HG03139 (cell line): ENCODE measurements around the gene C12orf43.
"Not testable (repeated sequence)": the region's sequence is repeated elsewhere in the genome, so short reads cannot be mapped to it uniquely, and the experiment has no call there.

Experiments used
- ATAC-seq: cut with Tn5 transposase; IDR thresholded peaks from one replicate; pipeline ENCODE4 v1.9.1; 2021; ENCODE audit not compliant: unreplicated experiment

Gene C12orf43, protein sequence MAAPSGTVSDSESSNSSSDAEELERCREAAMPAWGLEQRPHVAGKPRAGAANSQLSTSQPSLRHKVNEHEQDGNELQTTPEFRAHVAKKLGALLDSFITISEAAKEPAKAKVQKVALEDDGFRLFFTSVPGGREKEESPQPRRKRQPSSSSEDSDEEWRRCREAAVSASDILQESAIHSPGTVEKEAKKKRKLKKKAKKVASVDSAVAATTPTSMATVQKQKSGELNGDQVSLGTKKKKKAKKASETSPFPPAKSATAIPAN

DNA sequence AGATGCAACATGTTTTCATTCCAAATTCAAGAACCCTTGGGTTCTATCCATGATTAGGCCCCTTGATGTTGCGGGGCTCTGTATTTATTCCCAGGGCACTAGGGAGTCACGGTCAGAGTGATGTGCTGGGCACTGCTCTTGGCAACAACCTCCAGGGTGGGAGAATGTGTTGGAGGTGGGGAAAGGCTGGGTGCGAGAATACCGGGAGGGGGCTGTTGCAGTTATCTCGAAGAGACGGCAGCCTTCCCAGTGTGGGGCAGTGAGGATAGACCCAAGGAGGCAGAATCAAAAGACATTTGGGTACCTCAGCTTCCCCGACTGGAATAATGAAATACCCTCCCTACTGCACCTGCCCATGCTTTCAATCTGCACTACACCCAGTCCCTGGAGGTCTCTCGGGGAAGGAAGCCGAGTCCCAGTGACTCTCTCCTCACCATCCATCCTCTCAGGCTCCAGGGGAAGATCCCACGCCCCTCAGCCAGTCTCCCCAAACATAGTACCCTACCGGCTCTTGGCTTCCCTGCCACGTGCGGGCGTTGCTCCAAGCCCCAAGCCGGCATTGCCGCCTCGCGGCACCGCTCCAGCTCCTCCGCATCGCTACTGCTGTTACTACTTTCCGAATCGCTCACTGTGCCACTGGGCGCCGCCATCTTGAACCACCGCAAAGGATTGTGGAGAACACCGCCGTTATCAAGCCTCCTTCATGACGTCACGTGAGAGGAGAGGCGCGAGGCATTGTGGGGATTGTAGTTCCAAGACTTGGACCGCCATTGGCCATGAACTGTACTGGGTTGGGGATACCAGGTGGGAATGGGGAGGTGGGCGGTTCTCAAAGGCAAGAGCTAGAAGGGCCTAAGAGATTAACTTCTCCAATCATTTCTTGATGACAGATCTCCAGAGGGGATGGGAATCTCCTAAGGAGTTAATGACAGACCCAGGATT, at the start of gene C12orf43:
TSS of gene C12orf43 (minus strand) at position 663 of the 942 bp plus-strand sequence. CDS start at position 650, 13 bp downstream.
- peak; percentile 96 for ATAC-seq

DNA sequence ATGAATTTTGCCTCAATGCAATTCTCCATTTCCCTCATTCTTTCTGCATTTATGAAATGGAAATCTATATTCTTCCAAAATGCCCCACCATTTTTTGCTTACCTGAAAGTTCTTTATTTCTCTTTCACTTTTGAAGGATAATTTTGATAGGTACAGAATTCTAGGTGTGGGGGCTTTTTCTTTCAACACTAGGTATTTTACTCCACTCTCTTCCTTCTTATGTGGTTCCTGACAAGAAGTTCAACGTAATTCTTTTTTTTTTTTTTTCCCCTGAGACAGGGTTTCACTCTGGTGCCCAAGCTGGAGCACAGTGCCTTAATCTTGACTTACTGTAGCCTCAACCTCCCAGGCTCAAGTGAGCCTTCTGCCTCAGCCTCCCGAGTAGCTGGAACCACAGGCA, 49.1 kb upstream of the C12orf43 start:
- ATAC-seq = no peak

DNA sequence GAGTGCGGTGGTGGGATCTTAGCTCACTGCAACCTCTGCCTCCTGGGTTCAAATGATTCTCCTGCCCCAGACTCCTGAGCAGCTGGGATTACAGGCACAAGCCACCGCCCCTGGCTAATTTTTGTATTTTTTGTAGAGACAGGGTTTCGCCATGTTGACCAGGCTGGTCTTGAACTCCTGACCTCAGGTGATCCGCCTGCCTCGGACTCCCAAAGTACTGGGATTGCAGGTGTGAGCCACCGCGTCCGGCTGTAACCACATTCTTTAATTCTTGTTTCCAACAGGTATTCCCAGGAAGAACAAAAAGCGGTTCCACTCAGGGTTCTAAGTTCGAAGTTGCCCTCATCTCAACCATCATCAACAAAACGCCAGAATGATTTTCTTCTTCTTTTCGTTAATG, 48.3 kb upstream of the C12orf43 start:
- not testable (repeated sequence) for ATAC-seq

DNA sequence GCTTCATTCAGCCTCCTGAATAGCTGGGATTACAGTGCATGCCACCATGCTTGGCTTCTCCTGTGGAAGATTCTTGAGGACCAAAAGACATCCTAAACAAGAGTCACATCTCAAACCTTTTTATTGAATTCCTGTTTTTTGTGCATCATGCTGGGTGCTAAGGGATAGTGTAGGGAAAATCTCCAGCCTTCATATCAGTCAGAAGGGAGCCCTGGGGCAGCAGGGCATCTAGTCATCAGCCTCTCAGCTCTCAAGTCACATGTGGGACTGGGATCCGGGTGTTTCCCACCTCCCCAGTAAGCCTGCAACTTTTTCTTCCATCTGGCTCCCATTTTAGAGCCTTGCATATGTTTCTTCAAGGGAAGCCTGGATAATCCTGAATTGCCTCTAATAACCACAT, 47.8 kb upstream of the C12orf43 start:
- ATAC-seq = no peak

DNA sequence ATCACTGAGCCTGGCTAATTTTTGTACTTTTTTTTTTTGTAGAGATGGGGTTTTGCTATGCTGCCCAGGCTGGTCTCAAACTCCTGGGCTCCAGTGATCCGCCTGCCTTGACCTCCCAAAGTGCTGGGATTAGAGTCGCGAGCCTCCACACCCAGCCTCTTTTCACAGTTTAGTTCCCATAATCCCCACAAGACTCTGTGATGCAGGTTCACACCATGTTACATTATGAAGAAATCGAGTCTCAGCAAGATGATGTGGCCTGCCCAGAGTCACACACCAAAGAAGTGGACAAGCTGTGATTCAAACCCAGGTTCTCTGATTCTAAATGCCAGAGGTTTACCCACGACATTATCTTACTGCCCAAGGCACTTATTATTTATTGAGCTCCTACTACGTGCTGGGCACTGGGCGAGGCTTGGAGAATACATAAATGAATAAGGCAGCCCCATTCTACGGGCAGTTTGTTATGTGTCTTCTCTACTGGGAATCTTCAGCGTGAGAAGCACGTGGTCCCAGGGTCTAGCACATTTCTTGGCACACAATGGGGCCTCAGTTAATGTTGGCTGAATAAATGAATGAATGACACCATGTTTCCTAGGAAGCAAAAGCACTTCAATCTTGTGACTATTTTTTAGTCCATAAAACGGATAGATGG, 46.2 kb upstream of the C12orf43 start:
- ATAC-seq = no peak

DNA sequence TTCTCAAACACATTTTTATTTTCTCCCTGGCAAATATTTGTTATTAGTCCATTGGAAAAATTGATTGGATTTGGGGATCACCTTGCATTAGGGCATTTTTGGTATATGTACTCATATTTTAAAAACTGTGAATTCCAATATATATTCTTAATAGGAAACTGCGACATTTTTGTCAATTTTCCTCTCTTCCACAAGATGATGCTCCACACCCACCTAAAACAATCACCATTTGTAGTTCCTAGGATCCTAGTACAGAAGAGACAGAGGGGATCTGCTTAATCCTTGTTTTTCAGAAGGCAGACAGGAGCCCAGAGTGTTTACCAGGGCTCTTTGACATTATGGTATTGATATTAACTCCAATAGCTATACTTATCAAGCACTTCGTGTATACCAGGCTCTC, 45.5 kb upstream of the C12orf43 start:
- ATAC-seq = no peak

DNA sequence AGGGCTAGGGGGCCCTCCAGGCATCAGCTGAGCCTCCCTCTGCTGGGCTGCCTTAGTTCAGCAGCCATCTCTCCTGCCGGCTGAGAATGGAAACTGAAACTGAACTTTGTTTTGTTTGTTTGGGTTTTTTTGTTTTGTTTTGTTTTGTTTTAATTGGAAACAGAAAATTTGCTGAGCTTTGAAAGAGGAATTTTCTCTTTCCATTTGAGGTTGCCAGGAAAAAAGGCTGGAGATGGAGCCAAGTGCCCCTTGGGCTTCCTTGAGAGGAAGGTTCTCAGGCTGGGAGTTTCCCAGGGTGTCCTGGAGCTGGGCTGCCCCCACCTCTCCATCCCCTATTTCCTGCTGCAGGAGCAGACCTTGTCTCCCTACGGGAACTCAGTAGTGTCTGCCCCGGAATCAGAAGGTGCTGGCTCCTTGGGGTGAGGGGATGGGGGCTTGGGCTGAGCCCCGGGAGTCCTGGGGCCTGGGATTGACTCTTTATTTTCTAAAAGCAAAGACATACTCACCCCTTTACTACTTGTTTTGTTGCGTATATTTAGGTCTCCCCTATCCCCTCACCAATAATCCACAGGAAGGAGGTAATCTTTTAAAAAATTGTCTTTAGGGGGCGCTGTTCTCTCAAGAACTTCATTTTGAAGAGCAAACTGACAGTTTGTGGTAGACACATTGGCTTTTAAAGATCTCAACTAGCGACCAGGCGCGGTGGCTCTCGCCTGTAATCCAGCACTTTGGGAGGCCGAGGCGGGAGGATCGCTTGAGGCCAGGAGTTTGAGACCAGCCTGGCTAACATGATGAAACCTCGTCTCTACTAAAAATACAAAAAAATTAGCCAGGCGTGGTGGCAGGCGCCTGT, 44.1 kb upstream of the C12orf43 start:
- peak; percentile 75 for ATAC-seq

DNA sequence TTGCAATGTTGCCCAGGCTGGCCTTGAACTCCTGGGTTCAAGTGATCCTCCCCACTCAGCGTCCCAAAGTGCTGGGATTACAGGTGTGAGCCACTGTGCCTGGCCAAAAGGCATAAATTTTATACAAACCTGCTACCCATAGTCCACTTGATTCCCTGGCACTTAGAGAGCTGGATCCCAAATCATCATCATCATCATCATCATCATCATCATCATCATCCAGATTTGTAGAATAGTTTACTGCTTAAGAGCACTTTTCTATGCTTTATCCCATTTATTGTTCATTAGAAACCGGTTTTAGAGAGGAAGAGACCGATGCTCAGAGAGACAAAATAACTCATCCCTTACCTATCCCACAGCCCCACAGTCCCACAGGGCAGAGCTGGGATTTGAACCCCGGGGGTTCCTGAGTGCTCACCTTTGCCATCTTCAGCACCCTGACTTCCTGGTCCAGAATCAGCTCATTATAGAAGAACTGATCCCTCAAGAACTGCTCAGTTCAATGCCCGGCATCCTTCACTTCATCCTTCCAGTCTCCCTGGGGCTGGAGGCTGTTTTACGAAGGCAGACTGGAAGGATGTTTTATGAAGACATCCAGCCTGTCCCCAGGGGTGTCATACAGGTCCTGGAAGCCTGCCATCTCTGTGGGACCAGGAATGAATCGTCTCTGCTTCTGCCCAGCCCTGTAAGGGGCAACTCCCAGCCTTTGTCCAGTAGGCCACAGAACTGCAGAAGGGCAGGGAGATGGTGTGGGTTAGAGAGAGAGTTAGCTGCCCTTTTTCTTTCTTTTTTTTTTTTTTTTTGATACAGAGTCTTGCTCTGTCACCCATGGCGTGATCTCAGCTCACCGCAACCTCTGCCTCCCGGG, 43.0 kb upstream of the C12orf43 start:
- ATAC-seq = no peak

DNA sequence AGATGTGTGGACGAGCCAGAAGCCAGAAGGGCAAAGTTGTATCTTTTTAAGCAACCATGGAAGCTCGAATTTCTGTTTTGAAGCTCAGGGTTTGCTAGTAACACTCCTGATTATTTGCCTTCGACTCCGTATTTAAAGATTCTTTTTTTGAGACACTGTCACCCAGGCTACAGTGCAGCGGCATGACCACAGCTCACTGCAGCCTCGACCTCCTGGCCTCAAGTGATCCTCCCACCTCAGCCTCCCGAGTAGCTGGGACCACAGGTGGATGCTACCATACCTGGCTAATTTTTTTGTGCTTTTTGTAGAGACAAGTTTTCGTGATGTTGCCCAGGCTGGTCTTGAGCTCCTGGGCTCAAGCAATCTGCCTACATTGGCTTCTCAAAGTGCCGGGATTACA, 41.5 kb upstream of the C12orf43 start:
- ATAC-seq = no peak

DNA sequence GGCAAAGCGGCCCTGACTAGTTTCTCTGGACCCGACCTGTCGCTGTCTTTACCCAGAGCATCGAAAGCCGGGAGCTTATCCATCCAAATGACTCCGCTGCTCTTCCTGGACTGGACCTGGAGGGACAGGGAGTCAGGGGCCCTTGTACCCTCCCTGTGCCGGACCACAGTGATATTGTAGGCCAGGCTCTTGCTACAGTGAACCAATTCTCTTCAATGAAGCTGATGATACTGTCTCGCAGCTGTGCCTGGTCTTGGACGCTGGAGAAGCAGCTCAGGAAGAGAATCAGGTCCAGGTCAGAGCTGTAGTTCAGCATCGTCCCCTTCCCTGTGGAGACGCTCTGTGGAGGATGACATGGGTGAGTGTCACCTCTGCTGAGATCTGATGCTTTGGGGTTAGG, 37.4 kb upstream of the C12orf43 start:
- no peak for ATAC-seq

DNA sequence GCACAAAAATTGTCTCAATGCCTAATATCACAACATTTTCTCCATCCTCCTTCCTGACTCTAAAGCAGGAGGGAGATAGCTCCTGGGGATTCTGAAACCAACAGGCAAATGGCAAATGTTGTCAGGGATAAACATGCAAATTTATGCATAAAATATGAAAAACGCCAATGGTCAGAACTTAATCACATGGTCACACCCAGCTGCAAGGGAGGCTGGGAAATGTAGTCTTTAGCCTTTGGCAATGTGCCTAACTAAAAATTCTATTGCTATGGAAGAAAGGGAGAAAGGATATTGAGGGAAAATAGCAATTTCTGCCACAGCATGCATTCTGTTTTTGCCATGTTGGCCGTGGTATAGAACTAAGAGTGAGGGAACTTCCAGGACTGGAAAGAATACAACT, 34.4 kb upstream of the C12orf43 start:
- no peak for ATAC-seq

DNA sequence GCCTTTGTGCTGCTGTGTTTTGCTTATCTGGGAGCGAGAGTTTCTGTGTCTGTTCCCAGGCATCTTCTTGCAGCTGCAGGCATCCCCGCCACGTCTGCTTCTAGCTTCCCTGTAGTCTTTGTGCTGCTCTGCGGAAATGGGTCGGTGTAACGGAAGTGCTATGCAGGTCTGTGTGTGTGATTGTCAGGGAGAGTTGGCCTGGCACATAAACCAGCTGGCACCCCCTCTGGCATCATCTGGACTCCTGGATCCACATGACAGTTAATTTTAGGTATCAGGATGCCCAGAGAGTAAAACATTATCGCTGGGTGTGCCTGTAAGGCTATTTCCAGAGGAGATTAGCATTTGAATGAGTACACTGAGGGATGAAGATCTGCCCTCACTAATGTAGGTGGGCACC, 32.2 kb upstream of the C12orf43 start:
- no peak for ATAC-seq

DNA sequence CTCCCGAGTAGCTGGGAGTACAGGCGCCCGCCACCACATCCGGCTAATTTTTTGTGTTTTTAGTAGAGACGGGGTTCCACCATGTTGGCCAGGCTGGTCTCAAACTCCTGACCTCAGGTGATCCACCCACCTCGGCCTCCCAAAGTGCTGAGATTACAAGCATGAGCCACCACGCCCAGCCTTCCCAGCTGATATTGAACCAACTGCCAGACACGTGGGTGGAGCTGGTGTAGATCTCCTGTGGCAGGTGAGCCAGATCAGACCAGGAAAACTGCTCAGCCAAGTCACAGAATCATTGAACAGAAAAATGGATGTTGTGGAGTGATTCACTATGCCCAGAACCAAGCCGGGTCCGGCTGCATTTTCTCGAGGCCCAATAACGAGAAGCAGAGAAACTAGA, 31.1 kb upstream of the C12orf43 start:
- ATAC-seq = not testable (repeated sequence)

DNA sequence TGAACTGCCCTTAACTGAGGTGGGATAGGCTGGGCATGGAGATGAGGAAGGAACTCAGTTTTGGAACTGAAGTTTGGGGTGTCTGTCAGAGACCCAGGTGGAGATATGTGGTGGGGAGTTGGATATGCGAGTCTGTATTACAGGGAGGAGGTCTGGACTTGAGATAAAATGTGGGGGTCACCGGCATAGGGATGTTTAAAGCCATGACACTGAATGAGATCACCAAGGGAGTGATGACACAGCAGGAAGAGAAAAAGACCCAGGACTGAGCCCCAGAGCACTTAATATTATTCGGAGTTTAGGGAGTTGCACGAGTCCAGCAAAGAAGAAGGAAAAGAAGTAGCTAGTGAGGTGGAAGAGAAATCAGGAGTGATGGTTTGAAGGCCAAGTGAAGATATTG, 26.8 kb upstream of the C12orf43 start:
- ATAC-seq = no peak

DNA sequence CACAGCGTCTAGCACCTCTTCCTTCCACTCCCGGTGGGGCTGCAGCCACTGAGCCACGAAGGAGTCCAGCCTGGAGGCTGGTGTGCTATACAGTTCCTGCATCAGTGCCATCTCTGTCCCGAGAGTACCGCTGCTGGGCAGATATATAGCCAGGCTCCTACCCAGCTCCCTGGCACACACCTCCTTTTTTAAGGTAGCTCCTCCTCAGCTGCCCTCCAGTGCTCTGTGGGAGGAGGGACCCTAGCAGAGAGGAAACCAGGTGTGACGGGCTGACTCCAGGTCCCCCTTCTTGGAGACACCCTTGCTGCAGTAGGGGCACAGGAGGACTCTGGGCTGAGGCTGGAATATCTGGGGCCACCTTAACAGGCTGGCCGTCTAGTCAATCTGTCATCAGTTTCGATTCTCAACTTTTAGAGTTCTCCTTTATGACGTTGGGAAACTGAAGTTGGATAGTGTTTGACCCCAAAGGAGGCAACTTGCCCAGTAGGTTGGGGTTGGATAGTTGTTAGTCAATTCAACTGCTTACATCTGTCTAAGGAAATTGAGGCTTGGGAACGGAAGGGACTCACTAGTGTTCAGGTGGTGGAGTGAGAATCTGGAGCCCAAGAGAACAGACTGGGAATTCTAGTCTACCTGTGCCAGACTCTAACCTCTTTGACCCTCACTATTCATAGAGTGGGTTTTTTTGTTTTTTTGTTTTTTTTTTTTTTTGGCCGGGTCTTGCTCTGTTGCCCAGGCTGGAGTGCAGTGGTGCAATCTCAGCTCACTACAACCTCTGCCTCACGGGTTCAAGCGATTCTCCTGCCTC, 22.8 kb upstream of the C12orf43 start, which contains the start of gene OASL:
TSS of gene OASL (minus strand) at position 386 of the 808 bp plus-strand sequence. CDS start at position 111, 275 bp downstream.
- no peak for ATAC-seq

DNA sequence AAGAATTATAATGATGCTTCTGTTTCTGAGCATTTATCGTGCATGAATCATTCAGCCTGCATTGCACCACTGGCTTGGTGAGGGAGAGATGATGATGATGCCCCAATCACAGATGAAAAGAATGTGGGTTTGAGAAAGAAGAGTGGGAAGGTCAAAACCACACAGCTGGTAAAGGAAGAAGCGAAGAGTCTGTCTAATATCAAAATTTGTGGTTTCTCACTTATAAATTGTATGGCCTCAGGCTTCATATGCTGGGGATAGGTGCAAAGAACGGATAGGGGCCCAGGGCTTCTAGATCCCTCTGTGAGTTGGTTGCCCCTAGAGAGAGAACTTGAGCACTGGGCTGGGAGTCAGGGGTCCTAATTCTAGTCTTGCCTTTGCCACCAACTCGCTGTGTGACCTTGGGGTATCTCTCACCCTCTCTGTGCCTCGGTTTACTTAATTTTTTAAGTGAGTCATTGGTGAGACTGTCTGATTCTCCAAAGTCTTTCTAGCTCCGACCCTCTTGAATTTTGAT, 20.6 kb upstream of the C12orf43 start:
- no peak for ATAC-seq

DNA sequence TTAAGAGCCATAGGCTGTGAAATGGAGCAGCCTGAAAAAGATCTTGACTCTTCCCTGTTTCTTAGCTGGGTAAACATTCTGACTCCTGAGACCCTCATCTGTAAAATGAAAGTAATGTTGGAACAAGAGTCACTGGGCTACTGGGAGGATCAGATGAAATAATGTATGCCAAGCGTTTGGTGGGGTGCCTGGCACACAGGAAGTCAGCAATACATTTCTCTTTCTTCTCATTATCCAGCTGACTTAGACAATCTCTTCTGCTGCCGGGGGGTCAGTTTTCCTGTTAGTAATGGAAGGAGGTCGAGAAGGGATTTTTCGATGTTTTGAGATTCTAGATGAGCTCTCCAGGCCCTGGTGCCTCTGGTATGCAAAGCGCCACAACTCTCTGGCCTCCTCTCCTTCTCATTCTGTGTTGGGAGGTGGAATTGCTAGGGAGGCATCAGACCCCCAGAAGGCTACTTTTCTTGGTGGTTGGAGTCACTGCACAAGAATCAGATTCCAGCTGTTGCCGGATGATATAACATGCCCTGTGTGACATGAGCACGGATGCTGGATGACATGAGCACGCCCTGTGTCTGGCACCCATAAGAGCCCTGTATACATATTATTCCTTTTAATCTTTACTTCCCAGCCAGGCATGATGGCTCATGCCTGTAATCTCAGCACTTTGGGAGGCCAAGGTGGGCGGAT, 18.5 kb upstream of the C12orf43 start:
- ATAC-seq = no peak
